K562 (cell line): Measurements from ENCODE around the gene MSTO1. TPM values are rescaled to one million over a fixed set of nuclear protein-coding genes. Genes with fewer than 3 reads are reported as not detected.

Source experiments
- BACH1 ChIP-seq: fragments of 200-800 bp; sonication (Bioruptor generic); IDR thresholded peaks from 2 replicates; pipeline ENCODE4 v1.6.1; 2016; ENCODE audit warnings: missing genetic modification characterization, missing compliant biosample characterization
- ETV5 ChIP-seq: sonication (generic); formaldehyde crosslinking; IDR thresholded peaks from 2 replicates; pipeline ENCODE4 v1.4.0; 2020; ENCODE audit warnings: low read depth, mild to moderate bottlenecking, missing genetic modification reagents
- GATAD2A ChIP-seq: fragments of 450-650 bp; IDR thresholded peaks from 2 replicates; pipeline ENCODE4 v1.6.1; 2017
- HNRNPH1 ChIP-seq: fragments of 200-400 bp; formaldehyde crosslinking; optimal IDR thresholded peaks from 2 replicates; pipeline ENCODE3; 2017; ENCODE audit warnings: low read depth, mild to moderate bottlenecking, low read length, moderate library complexity
- L3MBTL2 ChIP-seq: fragments of 450-650 bp; IDR thresholded peaks from 2 replicates; pipeline ENCODE4 v1.6.1; 2016; ENCODE audit warnings: mild to moderate bottlenecking, moderate library complexity
- LEF1 ChIP-seq: fragments of 450-650 bp; IDR thresholded peaks from 2 replicates; pipeline ENCODE4 v1.6.1; 2016; ENCODE audit warnings: mild to moderate bottlenecking
- RBM15 ChIP-seq: fragments of 200-400 bp; formaldehyde crosslinking; IDR thresholded peaks from 2 replicates; pipeline ENCODE4 v1.6.1; 2018; ENCODE audit warnings: mild to moderate bottlenecking, low read length, moderate library complexity; ENCODE audit not compliant: insufficient read depth
- SRF ChIP-seq, 2 experiments: fragments of 250-450, 450-650 bp in 1 of 2; sonication (Bioruptor Pico) in 1 of 2; sonication (generic) in 1 of 2; formaldehyde crosslinking; IDR thresholded peaks; 2 replicates each; pipeline versions ENCODE4 v1.5.0 to v1.5.1; 2020 to 2022; ENCODE audit warnings: mild to moderate bottlenecking in 1 of 2, missing genetic modification reagents in 1 of 2
- SUPT5H ChIP-seq: fragments of 450-650 bp; IDR thresholded peaks from 2 replicates; pipeline ENCODE4 v1.6.1; 2016
- TEAD4 ChIP-seq, 2 experiments: sonication (generic) in 1 of 2; formaldehyde crosslinking in 1 of 2; IDR thresholded peaks; 2 replicates each; pipeline versions ENCODE4 v1.6.1 to v1.8.0; 2012 to 2022; ENCODE audit warnings: borderline replicate concordance in 1 of 2, inconsistent platforms in 1 of 2, low read length in 1 of 2, mild to moderate bottlenecking in 1 of 2, missing genetic modification reagents in 1 of 2
- ZC3H8 ChIP-seq: fragments of 450-650 bp; IDR thresholded peaks from 2 replicates; pipeline ENCODE4 v1.6.1; 2017
- ZNF24 ChIP-seq: fragments of 450-650 bp; IDR thresholded peaks from 2 replicates; pipeline ENCODE4 v1.6.1; 2016
- ZNF584 ChIP-seq: fragments of 200-800 bp; sonication (Bioruptor generic); IDR thresholded peaks from 2 replicates; pipeline ENCODE4 v1.6.1; 2016; ENCODE audit warnings: low read depth, mild to moderate bottlenecking, missing genetic modification characterization, missing compliant biosample characterization
- ZNF766 ChIP-seq: fragments of 200-800 bp; sonication (Bioruptor generic); conservative IDR thresholded peaks from 2 replicates; pipeline ENCODE4 v1.6.1; 2016; ENCODE audit warnings: missing genetic modification characterization, missing compliant biosample characterization
- polyA plus RNA-seq, 8 experiments: library from polyadenylated mRNA; depleted of rRNA in 4 of 8; stranded (reverse) in 5 of 8; unstranded in 3 of 8; fragments of >200 nt; fragmentation: Nextera tagmentation in 2 of 8; fragmentation: Illumina TruSeq in 1 of 8; extraction: Ambion mirVana in 2 of 8; extraction: Trizol in 1 of 8; gene quantifications; 2 replicates each; pipeline versions ENCODE4 v1.2.1 to v1.2.3, GENCODE V29; 2011 to 2014; ENCODE audit warnings: inconsistent platforms in 1 of 8, missing spikeins in 1 of 8
- total RNA-seq, 7 experiments: library from RNA; depleted of rRNA in 6 of 7; stranded (reverse); fragments of >200 nt in 6 of 7; fragmentation: Illumina TruSeq in 2 of 7; extraction: Trizol in 2 of 7; gene quantifications; 2 replicates each; pipeline versions ENCODE4 v1.2.1 to v1.2.3, GENCODE V29; 2011 to 2021; ENCODE audit warnings: low replicate concordance in 1 of 7
- TF ChIP-seq, protein P1 (sequence below): fragments of 450-650 bp; IDR thresholded peaks from 2 replicates; pipeline ENCODE4 v1.6.1; 2017; ENCODE audit warnings: antibody characterized with exemption, mild to moderate bottlenecking
- TF ChIP-seq, protein P2 (sequence below): IDR thresholded peaks from 2 replicates; pipeline ENCODE4 v1.6.1; 2012; ENCODE audit warnings: low read depth, low read length, improper control_type of control experiment, borderline replicate concordance
- TF ChIP-seq, protein P3 (sequence below): fragments of 450-650 bp; formaldehyde crosslinking; IDR thresholded peaks from 2 replicates; pipeline ENCODE4 v1.4.0; 2020; ENCODE audit warnings: mild to moderate bottlenecking, moderate library complexity
- TF ChIP-seq, protein P4 (sequence below): sonication (generic); formaldehyde crosslinking; IDR thresholded peaks from 2 replicates; pipeline ENCODE4 v1.8.1; 2023; ENCODE audit warnings: mild to moderate bottlenecking, missing genetic modification reagents

Gene MSTO1
- total and polyA plus RNA-seq, 9 of the 15 experiments (the other 6 are each of a cell fraction or from before 2014, with no cell fraction given) = 18.8 to 71.1 (median 47.3) TPM

DNA sequence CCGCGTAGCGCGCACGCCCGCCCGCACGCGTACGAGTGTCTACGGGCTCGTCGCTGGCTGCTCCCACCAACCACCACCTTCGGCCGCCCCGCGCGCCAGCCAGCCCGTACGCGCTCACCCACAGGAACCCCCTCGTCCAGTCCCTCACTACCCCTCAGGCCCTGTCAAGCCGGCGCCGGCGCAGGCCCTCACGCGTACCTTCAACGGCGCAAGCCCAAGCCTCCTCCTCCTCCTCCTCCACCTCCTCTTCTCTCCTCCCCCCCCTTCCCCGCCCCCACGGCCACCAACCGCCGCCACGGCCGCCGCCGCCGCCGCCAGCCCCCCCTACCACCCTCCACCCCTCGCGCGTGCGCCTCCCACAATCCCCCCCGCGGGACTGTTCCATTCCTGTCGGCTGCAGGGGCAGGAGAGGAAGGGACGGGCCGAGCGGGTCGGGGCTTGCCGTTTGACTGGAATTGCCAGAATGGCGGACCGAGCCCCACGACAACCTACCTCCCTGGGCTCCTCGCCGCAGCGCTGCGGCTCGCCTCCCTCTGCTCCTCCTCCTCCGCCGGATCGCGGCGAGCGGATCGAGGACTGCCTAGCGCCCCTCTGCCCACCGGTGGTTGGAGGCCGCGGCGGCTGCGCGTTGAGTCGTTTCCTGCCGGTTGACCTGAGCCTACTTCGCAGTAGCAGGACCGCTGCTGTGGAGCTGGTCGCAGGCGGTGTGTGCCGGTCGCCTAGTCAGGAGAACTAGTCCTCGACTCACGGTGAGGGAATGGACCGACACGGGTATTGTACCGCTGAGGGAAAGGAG lies 47.2 kb upstream of the MSTO1 start, which contains the start of gene ASH1L (continued):
- TF ChIP-seq L3MBTL2 (no peak), ZC3H8 (no peak), ETV5 (0 out of 2 replicates have a peak, but pooled peaks have one; percentile 13), SUPT5H (peak; percentile 99), HNRNPH1 (no peak), BACH1 (tag) (no peak), GATAD2A (no peak), SRF (CRISPR knock-in tag; IDR thresholded peaks at IDR 0.05) (no peak), TEAD4 (IDR thresholded peaks at IDR 0.05; ENCODE audit: low read length) (peak; percentile 30; the same call in 1 of the 2 replicates), TEAD4 (CRISPR knock-in tag; IDR thresholded peaks at IDR 0.05; ENCODE audit: borderline replicate concordance) (0 out of 2 replicates have a peak, but pooled peaks have one; percentile 24), ZNF766 (CRISPR knock-in tag) (no peak), ZNF24 (no peak), ZNF584 (CRISPR knock-in tag) (no peak), RBM15 (no peak), LEF1 (0 out of 2 replicates have a peak, but pooled peaks have one; percentile 29)
- TF ChIP-seq, protein P1, sequence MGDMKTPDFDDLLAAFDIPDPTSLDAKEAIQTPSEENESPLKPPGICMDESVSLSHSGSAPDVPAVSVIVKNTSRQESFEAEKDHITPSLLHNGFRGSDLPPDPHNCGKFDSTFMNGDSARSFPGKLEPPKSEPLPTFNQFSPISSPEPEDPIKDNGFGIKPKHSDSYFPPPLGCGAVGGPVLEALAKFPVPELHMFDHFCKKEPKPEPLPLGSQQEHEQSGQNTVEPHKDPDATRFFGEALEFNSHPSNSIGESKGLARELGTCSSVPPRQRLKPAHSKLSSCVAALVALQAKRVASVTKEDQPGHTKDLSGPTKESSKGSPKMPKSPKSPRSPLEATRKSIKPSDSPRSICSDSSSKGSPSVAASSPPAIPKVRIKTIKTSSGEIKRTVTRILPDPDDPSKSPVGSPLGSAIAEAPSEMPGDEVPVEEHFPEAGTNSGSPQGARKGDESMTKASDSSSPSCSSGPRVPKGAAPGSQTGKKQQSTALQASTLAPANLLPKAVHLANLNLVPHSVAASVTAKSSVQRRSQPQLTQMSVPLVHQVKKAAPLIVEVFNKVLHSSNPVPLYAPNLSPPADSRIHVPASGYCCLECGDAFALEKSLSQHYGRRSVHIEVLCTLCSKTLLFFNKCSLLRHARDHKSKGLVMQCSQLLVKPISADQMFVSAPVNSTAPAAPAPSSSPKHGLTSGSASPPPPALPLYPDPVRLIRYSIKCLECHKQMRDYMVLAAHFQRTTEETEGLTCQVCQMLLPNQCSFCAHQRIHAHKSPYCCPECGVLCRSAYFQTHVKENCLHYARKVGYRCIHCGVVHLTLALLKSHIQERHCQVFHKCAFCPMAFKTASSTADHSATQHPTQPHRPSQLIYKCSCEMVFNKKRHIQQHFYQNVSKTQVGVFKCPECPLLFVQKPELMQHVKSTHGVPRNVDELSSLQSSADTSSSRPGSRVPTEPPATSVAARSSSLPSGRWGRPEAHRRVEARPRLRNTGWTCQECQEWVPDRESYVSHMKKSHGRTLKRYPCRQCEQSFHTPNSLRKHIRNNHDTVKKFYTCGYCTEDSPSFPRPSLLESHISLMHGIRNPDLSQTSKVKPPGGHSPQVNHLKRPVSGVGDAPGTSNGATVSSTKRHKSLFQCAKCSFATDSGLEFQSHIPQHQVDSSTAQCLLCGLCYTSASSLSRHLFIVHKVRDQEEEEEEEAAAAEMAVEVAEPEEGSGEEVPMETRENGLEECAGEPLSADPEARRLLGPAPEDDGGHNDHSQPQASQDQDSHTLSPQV = no peak
- TF ChIP-seq, protein P2, sequence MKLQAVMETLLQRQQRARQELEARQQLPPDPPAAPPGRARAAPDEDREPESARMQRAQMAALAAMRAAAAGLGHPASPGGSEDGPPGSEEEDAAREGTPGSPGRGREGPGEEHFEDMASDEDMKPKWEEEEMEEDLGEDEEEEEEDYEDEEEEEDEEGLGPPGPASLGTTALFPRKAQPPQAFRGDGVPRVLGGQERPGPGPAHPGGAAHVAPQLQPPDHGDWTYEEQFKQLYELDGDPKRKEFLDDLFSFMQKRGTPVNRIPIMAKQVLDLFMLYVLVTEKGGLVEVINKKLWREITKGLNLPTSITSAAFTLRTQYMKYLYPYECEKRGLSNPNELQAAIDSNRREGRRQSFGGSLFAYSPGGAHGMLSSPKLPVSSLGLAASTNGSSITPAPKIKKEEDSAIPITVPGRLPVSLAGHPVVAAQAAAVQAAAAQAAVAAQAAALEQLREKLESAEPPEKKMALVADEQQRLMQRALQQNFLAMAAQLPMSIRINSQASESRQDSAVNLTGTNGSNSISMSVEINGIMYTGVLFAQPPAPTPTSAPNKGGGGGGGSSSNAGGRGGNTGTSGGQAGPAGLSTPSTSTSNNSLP = peak; percentile 55; the same call in 1 of the 2 replicates
- TF ChIP-seq, protein P3, sequence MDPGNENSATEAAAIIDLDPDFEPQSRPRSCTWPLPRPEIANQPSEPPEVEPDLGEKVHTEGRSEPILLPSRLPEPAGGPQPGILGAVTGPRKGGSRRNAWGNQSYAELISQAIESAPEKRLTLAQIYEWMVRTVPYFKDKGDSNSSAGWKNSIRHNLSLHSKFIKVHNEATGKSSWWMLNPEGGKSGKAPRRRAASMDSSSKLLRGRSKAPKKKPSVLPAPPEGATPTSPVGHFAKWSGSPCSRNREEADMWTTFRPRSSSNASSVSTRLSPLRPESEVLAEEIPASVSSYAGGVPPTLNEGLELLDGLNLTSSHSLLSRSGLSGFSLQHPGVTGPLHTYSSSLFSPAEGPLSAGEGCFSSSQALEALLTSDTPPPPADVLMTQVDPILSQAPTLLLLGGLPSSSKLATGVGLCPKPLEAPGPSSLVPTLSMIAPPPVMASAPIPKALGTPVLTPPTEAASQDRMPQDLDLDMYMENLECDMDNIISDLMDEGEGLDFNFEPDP (CRISPR knock-in tag) = peak; percentile 33; the same call in 1 of the 2 replicates
- TF ChIP-seq, protein P4, sequence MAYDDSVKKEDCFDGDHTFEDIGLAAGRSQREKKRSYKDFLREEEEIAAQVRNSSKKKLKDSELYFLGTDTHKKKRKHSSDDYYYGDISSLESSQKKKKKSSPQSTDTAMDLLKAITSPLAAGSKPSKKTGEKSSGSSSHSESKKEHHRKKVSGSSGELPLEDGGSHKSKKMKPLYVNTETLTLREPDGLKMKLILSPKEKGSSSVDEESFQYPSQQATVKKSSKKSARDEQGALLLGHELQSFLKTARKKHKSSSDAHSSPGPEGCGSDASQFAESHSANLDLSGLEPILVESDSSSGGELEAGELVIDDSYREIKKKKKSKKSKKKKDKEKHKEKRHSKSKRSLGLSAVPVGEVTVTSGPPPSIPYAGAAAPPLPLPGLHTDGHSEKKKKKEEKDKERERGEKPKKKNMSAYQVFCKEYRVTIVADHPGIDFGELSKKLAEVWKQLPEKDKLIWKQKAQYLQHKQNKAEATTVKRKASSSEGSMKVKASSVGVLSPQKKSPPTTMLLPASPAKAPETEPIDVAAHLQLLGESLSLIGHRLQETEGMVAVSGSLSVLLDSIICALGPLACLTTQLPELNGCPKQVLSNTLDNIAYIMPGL (CRISPR knock-in tag) = peak; percentile 89; the same call in 1 of the 2 replicates
